NCI-H82 treated with DMSO at 0.1 percent for 48 hours (cell line): ENCODE results near the gene LPAR1.

ENCODE experiments used
- DNase-seq: peaks from one replicate; lab custom pipeline; 2025; ENCODE audit not compliant: unreplicated experiment; lab: John Stamatoyannopoulos, UW

The LPAR1 gene

GRCh38 chr9:111001526-111001925 is 36.7 kb downstream of the LPAR1 start:
- DNase-seq: no peak

GRCh38 chr9:111000202-111000601 is 38.1 kb downstream of the LPAR1 start:
- DNase-seq: no peak

GRCh38 chr9:110999379-110999778 is 38.9 kb downstream of the LPAR1 start:
- DNase-seq: no peak

- DNase-seq: no peak
Measured at GRCh38 chr9:110997847-110998246, 40.4 kb downstream of the LPAR1 start.

- DNase-seq: no peak
Measured at GRCh38 chr9:110996436-110997220, 41.6 kb downstream of the LPAR1 start.

GRCh38 chr9:110995420-110996340 is 42.6 kb downstream of the LPAR1 start:
- no peak for DNase-seq

- DNase-seq: no peak
Measured at GRCh38 chr9:110994771-110995241, 43.5 kb downstream of the LPAR1 start.

- DNase-seq: no peak
Measured at GRCh38 chr9:110990481-110990880, 47.8 kb downstream of the LPAR1 start.

GRCh38 chr9:110986529-110986928 is 51.7 kb downstream of the LPAR1 start:
- DNase-seq: no peak

GRCh38 chr9:110984890-110985437 is 53.3 kb downstream of the LPAR1 start:
- no peak for DNase-seq

GRCh38 chr9:110980261-110980660 is 58.0 kb downstream of the LPAR1 start:
- no peak for DNase-seq

- no peak for DNase-seq
Measured at GRCh38 chr9:110979636-110980035, 58.6 kb downstream of the LPAR1 start.

GRCh38 chr9:110978516-110978915 is 59.8 kb downstream of the LPAR1 start:
- no peak for DNase-seq

GRCh38 chr9:110977259-110977709 is 61.0 kb downstream of the LPAR1 start:
- DNase-seq: no peak

GRCh38 chr9:110975969-110976368 is 62.3 kb downstream of the LPAR1 start:
- no peak for DNase-seq

- DNase-seq: no peak
Measured at GRCh38 chr9:110975278-110975677, 63.0 kb downstream of the LPAR1 start.

- DNase-seq: no peak
Measured at GRCh38 chr9:110971705-110972104, 66.6 kb downstream of the LPAR1 start.

- DNase-seq: no peak
Measured at GRCh38 chr9:110971234-110971633, 67.0 kb downstream of the LPAR1 start.

GRCh38 chr9:110969971-110970386 is 68.3 kb downstream of the LPAR1 start:
- DNase-seq: no peak

- DNase-seq: no peak
Measured at GRCh38 chr9:110968096-110968495, 70.2 kb downstream of the LPAR1 start.

- no peak for DNase-seq
Measured at GRCh38 chr9:110967196-110967595, 71.1 kb downstream of the LPAR1 start.
